Activated T-cell treated with anti-CD3 and anti-CD28 coated beads, Interleukin-2, amount 50 U/mL, for 24 hours (primary cell): ENCODE data around the gene DIAPH2.

Experiments
- DNase-seq: peaks from one replicate; pipeline ENCODE4 v3.0.0-alpha.2; 2020
- H3K27ac Mint-ChIP-seq: 2 replicates; pipeline ENCODE4 v1.8.0; 2020; ENCODE audit warnings: mild to moderate bottlenecking, mixed read lengths
- H3K27me3 Mint-ChIP-seq: 2 replicates; pipeline ENCODE4 v1.8.0; 2020; ENCODE audit warnings: mixed read lengths
- H3K36me3 Mint-ChIP-seq: 2 replicates; pipeline ENCODE4 v1.8.0; 2020; ENCODE audit warnings: low read depth, mixed read lengths
- H3K4me1 Mint-ChIP-seq: 2 replicates; pipeline ENCODE4 v1.8.0; 2020; ENCODE audit warnings: low read depth, mixed read lengths
- H3K4me3 Mint-ChIP-seq: 2 replicates; pipeline ENCODE4 v1.8.0; 2020; ENCODE audit warnings: mild to moderate bottlenecking, moderate library complexity, mixed read lengths
- H3K9me3 Mint-ChIP-seq: 2 replicates; pipeline ENCODE4 v1.8.0; 2020; ENCODE audit warnings: mixed read lengths

Gene DIAPH2

DNA sequence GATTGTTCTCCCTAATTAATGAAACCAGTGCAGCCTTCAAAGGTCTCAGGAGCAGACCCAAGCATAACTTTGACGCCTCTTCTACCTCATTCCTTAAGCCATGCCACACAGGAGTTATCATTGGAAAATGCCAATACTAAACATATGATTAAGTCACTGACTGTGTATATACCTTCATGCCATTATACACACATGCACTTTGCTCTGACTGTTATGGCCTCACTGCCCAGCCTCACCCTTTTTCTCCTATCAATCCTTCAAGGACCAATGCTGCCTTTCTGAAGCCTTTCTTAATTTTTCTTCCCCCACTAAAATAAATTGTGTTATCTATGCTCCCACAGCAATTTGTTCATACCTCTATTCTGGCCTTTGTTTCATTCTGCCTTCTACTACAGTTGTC is 924.7 kb downstream of the DIAPH2 start:
- Mint-ChIP-seq H3K36me3 (no peaks in the 10 kb centered on the region), H3K4me3 (no peak overlapping the region), H3K9me3 (no peaks in the 10 kb centered on the region), H3K4me1 (no peaks in the 10 kb centered on the region), H3K27me3 (peaks cover 2% of the 10 kb centered on the region), H3K27ac (no peak overlapping the region)
- no peak for DNase-seq

DNA sequence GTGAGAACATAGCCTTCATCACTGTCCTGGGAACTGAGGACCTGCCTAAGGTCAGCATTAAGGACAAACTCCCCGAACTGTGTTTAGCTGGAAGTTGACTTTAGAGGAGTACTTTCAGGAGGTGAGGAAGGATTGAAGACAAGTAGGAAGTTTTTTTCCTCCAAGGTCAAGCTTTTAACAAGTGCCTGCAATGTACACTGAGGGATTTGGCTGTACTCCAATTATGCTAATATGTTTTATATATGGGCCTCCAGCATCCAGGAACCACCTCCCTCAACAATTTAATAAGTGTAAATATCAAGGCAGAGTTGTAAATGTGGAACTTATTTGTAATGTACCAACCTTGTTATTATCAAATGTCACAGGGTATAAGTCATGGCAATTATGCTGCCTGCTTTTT is 925.3 kb downstream of the DIAPH2 start:
- Mint-ChIP-seq H3K4me1 (no peaks in the 10 kb centered on the region), H3K27ac (no peak overlapping the region), H3K4me3 (no peak overlapping the region), H3K9me3 (no peaks in the 10 kb centered on the region), H3K36me3 (no peaks in the 10 kb centered on the region), H3K27me3 (peaks cover 2% of the 10 kb centered on the region)
- no peak for DNase-seq

DNA sequence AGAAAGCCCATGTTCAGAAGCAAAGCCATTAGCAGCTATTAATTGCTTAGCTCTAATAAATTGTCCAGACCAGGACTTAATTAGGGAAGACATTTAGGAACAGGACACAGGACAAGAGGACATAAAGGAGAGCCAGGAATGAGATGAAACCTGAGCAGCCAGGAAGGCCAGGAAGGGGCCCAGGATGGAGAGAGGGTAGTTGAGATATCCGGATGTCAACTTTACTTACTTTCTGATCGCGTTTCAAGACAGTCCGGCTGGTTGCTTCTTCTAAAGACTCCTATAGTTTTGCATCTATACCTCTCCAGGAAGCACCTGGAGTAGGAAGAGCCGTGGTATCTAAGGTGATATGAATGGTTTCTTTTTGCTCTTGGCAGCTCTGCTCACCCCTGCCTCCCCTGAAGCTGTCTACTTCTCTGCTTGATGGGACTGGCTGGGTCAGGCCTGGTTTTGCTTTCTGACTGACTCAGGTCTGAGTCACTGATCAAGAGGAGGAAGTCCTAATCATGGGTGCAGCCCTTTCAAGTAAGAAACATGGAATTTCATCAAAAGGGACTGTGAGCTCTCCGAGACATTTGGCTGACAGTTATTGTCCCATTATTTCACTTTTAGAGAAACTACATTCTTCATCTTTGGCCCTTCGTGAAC is 932.4 kb downstream of the DIAPH2 start:
- Mint-ChIP-seq H3K36me3 (no peaks in the 10 kb centered on the region), H3K4me3 (no peak overlapping the region), H3K27ac (no peak overlapping the region), H3K27me3 (peaks cover 11% of the 10 kb centered on the region), H3K4me1 (no peaks in the 10 kb centered on the region), H3K9me3 (no peaks in the 10 kb centered on the region)
- DNase-seq: no peak

DNA sequence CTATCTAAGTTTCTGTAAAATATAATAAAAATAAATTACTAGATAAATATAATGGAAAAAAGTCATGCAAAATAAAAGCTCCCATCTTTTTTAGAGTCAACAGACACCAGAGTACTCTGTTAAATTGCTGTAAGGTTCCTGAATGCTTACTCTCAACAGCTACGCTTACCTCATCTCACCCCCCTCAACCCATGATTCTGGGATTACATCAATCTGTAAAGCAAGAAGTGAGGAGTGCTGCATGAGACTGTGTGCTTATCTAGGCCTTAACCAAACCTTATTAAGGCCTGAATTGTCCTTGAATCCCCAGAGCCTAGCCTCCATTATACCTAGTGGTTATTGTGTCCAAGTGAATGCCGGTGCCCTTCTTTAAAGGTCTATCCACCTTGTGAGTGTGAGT is 934.9 kb downstream of the DIAPH2 start:
- Mint-ChIP-seq H3K4me3 (no peak overlapping the region), H3K9me3 (no peaks in the 10 kb centered on the region), H3K27me3 (peaks cover 9% of the 10 kb centered on the region), H3K36me3 (no peaks in the 10 kb centered on the region), H3K27ac (no peak overlapping the region), H3K4me1 (no peaks in the 10 kb centered on the region)
- no peak for DNase-seq

DNA sequence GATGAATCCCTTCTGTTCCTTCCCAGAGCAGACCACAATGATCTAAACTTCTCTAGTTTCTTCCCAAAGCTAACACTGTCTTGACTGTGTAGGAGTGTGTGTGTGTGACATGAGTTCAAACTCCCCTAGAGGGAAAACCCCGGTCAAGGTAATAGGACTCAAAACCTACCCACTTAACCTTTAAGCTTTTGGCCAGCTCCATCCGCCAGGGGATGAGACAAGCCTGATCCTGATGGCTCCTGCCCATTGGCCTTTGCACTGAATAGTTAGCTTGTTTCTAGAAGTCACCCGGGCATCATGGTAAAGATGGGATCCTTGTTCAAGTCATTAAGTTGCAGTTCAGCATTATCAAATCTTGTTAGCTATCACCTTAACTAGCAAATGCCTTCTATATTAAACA is 937.5 kb downstream of the DIAPH2 start:
- peaks cover 16% of the 10 kb centered on the region for H3K27me3 Mint-ChIP-seq
- H3K4me3 Mint-ChIP-seq: no peak overlapping the region
- H3K36me3 Mint-ChIP-seq: no peaks in the 10 kb centered on the region
- no peak for DNase-seq
- no peaks in the 10 kb centered on the region for H3K9me3 Mint-ChIP-seq
- no peak overlapping the region for H3K27ac Mint-ChIP-seq
- H3K4me1 Mint-ChIP-seq: no peaks in the 10 kb centered on the region

DNA sequence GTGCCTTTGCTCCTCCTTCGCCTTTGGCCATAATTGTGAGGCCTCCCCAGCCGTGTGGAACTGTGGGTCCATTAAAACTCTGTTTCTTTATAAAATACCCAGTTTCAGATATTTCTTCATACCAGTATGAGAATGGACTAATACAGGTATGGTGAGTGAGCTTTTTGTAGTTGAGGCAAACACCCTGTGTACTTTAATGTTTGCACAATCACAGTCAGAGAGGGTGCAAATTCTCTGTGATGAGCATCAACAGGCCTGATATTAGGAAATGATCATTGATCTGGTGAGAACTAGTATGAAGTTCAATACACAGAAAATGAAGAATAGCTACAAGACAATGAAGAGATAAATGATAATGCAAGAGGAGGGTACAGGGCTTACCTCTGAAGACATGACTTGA is 943.7 kb downstream of the DIAPH2 start:
- DNase-seq: no peak
- H3K27ac Mint-ChIP-seq: no peak overlapping the region
- no peak overlapping the region for H3K4me3 Mint-ChIP-seq
- H3K9me3 Mint-ChIP-seq: no peaks in the 10 kb centered on the region
- no peaks in the 10 kb centered on the region for H3K36me3 Mint-ChIP-seq
- H3K4me1 Mint-ChIP-seq: no peaks in the 10 kb centered on the region
- H3K27me3 Mint-ChIP-seq: peaks cover 19% of the 10 kb centered on the region

- H3K4me1 Mint-ChIP-seq: no peaks in the 10 kb centered on the region
- H3K27me3 Mint-ChIP-seq: peaks cover 19% of the 10 kb centered on the region
- no peak overlapping the region for H3K27ac Mint-ChIP-seq
- no peak for DNase-seq
- H3K4me3 Mint-ChIP-seq: no peak overlapping the region
- H3K36me3 Mint-ChIP-seq: no peaks in the 10 kb centered on the region
- H3K9me3 Mint-ChIP-seq: no peaks in the 10 kb centered on the region
Observed at GRCh38 chrX:97628807-97629596, 944.4 kb downstream of the DIAPH2 start.

DNA sequence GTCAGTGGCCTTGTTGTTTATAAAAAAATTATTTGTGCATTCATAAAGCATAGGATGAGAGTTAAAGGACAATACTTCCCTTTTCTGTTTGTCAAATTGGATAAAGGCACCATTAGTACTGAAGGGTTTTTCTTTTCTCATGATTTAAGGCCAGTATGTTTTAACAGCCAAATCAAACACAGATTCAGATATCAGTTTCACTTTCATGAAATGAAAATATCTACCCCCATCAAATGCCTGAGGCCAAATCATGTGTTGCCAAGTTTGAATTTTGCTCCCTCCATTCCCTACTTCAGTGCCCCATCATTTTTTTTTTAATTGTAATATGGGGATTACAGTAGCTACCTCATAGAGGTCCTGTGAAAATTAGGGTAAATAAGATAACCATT is 944.9 kb downstream of the DIAPH2 start:
- Mint-ChIP-seq H3K27me3 (peaks cover 18% of the 10 kb centered on the region), H3K36me3 (no peaks in the 10 kb centered on the region), H3K4me1 (no peaks in the 10 kb centered on the region), H3K4me3 (no peak overlapping the region), H3K27ac (no peak overlapping the region), H3K9me3 (no peaks in the 10 kb centered on the region)
- DNase-seq: no peak

GRCh38 chrX:97633798-97634197 is 949.2 kb downstream of the DIAPH2 start:
- no peak for DNase-seq
- H3K27me3 Mint-ChIP-seq: peaks cover 12% of the 10 kb centered on the region
- no peaks in the 10 kb centered on the region for H3K36me3 Mint-ChIP-seq
- no peak overlapping the region for H3K27ac Mint-ChIP-seq
- H3K9me3 Mint-ChIP-seq: no peaks in the 10 kb centered on the region
- no peak overlapping the region for H3K4me3 Mint-ChIP-seq
- no peaks in the 10 kb centered on the region for H3K4me1 Mint-ChIP-seq

GRCh38 chrX:97636473-97637140 is 952.0 kb downstream of the DIAPH2 start:
- no peaks in the 10 kb centered on the region for H3K36me3 Mint-ChIP-seq
- H3K27ac Mint-ChIP-seq: no peak overlapping the region
- DNase-seq: no peak
- no peak overlapping the region for H3K4me3 Mint-ChIP-seq
- no peaks in the 10 kb centered on the region for H3K9me3 Mint-ChIP-seq
- peaks cover 8% of the 10 kb centered on the region for H3K4me1 Mint-ChIP-seq
- peaks cover 26% of the 10 kb centered on the region for H3K27me3 Mint-ChIP-seq

DNA sequence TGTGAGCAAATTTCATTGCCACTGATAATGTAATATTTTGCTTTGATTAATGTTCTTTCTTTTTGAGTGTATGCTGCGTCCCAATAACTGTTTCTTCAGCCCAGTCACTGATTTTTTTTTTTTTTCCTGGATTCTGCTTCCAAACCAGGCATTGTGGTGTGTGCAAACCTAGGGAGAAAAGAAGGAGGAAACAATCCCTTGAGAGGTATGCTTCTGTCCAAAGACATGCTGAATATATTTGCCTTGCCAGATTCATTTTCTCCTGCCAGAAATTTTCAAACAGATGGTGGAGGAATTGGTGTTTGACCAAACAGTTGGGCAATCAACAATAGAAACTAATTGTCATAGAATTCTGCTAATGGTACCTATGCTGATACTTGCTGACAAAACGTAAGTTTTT is 952.6 kb downstream of the DIAPH2 start:
- Mint-ChIP-seq H3K9me3 (no peaks in the 10 kb centered on the region), H3K36me3 (no peaks in the 10 kb centered on the region), H3K27ac (no peak overlapping the region), H3K27me3 (peaks cover 26% of the 10 kb centered on the region), H3K4me3 (no peak overlapping the region), H3K4me1 (peaks cover 8% of the 10 kb centered on the region)
- DNase-seq: no peak

DNA sequence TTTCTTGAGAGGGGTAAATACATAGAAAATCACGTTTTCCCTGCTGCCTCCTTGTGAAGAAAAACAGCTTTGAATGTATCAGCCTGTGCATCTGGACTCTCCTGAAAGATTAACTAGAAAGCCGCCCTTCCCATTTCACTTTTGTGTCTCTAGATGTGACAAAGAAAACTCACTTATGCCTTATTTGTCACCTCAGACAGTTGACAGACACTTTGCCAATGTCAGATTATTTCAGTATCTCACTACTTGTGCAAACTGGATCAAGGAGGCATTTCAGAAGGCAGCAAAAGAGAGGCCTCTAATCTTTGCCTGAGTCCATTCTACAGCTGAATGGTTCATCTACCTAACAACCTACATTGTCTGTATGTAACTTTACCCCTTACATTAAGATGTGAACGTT is 954.0 kb downstream of the DIAPH2 start:
- H3K27ac Mint-ChIP-seq: no peak overlapping the region
- H3K4me3 Mint-ChIP-seq: no peak overlapping the region
- H3K9me3 Mint-ChIP-seq: no peaks in the 10 kb centered on the region
- no peak for DNase-seq
- H3K4me1 Mint-ChIP-seq: peaks cover 8% of the 10 kb centered on the region
- H3K27me3 Mint-ChIP-seq: peaks cover 26% of the 10 kb centered on the region
- H3K36me3 Mint-ChIP-seq: no peaks in the 10 kb centered on the region

- no peak overlapping the region for H3K27ac Mint-ChIP-seq
- peaks cover 8% of the 10 kb centered on the region for H3K4me1 Mint-ChIP-seq
- H3K9me3 Mint-ChIP-seq: no peaks in the 10 kb centered on the region
- H3K27me3 Mint-ChIP-seq: peaks cover 26% of the 10 kb centered on the region
- H3K4me3 Mint-ChIP-seq: no peak overlapping the region
- no peaks in the 10 kb centered on the region for H3K36me3 Mint-ChIP-seq
- DNase-seq: no peak
Observed at GRCh38 chrX:97639526-97639925, 954.9 kb downstream of the DIAPH2 start.
